ENCODE data around the gene HDLBP.

The HDLBP gene

GRCh38 chr2:241265506-241265905 lies 50.0 kb downstream of the HDLBP start:
- TF ChIP-seq TAF1 (IDR thresholded peaks at IDR 0.05; ENCODE audit: borderline replicate concordance, insufficient read depth, low read length) (no peak), POLR2AphosphoS5 (IDR thresholded peaks at IDR 0.05; ENCODE audit: low read depth, low read length) (no peak), REST (IDR thresholded peaks at IDR 0.05; ENCODE audit: insufficient read depth in 1 of 2, low read depth in 2 of 2, low read length in 2 of 2) (no peak), SIN3A (IDR thresholded peaks at IDR 0.05; ENCODE audit: borderline replicate concordance, insufficient read depth, low read length) (no peak), FOXP2 (optimal IDR thresholded peaks at IDR 0.05; ENCODE audit: borderline replicate concordance, extremely low read depth, extremely low read length, insufficient read depth) (no peak)

- TF ChIP-seq TAF1 (IDR thresholded peaks at IDR 0.05; ENCODE audit: borderline replicate concordance, insufficient read depth, low read length) (no peak), SIN3A (IDR thresholded peaks at IDR 0.05; ENCODE audit: borderline replicate concordance, insufficient read depth, low read length) (no peak), FOXP2 (optimal IDR thresholded peaks at IDR 0.05; ENCODE audit: borderline replicate concordance, extremely low read depth, extremely low read length, insufficient read depth) (no peak), POLR2AphosphoS5 (IDR thresholded peaks at IDR 0.05; ENCODE audit: low read depth, low read length) (no peak), REST (IDR thresholded peaks at IDR 0.05; ENCODE audit: insufficient read depth in 1 of 2, low read depth in 2 of 2, low read length in 2 of 2) (no peak)
Measured at GRCh38 chr2:241263061-241263460, 52.4 kb downstream of the HDLBP start.

- no peak for TF ChIP-seq FOXP2 (optimal IDR thresholded peaks at IDR 0.05; ENCODE audit: borderline replicate concordance, extremely low read depth, extremely low read length, insufficient read depth)
- TF ChIP-seq SIN3A (IDR thresholded peaks at IDR 0.05; ENCODE audit: borderline replicate concordance, insufficient read depth, low read length), result no peak
- TF ChIP-seq REST (IDR thresholded peaks at IDR 0.05; ENCODE audit: insufficient read depth in 1 of 2, low read depth in 2 of 2, low read length in 2 of 2), result no peak
- TF ChIP-seq POLR2AphosphoS5 (IDR thresholded peaks at IDR 0.05; ENCODE audit: low read depth, low read length), result no peak
Measured at GRCh38 chr2:241261628-241262027, 53.8 kb downstream of the HDLBP start.

GRCh38 chr2:241260911-241261310 lies 54.6 kb downstream of the HDLBP start:
- TF ChIP-seq POLR2AphosphoS5 (IDR thresholded peaks at IDR 0.05; ENCODE audit: low read depth, low read length), result no peak
- no peak for TF ChIP-seq TAF1 (IDR thresholded peaks at IDR 0.05; ENCODE audit: borderline replicate concordance, insufficient read depth, low read length)
- no peak for TF ChIP-seq FOXP2 (optimal IDR thresholded peaks at IDR 0.05; ENCODE audit: borderline replicate concordance, extremely low read depth, extremely low read length, insufficient read depth)
- no peak for TF ChIP-seq SIN3A (IDR thresholded peaks at IDR 0.05; ENCODE audit: borderline replicate concordance, insufficient read depth, low read length)
- no peak for TF ChIP-seq REST (IDR thresholded peaks at IDR 0.05; ENCODE audit: insufficient read depth in 1 of 2, low read depth in 2 of 2, low read length in 2 of 2)

Measured in PFSK-1 (cell line).